Epithelial cell of alveolus of lung (primary cell): ENCODE data around the gene FAM229B. TPM values are rescaled to one million over a fixed set of nuclear protein-coding genes. Genes with fewer than 3 reads are reported as not detected.

Source experiments
- total RNA-seq: library from RNA; depleted of rRNA; stranded (reverse); fragments of >200 nt; gene quantifications from 2 replicates; pipeline ENCODE4 v1.2.1, GENCODE V29; 2015

The FAM229B gene, protein sequence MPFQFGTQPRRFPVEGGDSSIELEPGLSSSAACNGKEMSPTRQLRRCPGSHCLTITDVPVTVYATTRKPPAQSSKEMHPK
- 4.7 and 18.9 TPM in 2 replicates for total RNA-seq

DNA sequence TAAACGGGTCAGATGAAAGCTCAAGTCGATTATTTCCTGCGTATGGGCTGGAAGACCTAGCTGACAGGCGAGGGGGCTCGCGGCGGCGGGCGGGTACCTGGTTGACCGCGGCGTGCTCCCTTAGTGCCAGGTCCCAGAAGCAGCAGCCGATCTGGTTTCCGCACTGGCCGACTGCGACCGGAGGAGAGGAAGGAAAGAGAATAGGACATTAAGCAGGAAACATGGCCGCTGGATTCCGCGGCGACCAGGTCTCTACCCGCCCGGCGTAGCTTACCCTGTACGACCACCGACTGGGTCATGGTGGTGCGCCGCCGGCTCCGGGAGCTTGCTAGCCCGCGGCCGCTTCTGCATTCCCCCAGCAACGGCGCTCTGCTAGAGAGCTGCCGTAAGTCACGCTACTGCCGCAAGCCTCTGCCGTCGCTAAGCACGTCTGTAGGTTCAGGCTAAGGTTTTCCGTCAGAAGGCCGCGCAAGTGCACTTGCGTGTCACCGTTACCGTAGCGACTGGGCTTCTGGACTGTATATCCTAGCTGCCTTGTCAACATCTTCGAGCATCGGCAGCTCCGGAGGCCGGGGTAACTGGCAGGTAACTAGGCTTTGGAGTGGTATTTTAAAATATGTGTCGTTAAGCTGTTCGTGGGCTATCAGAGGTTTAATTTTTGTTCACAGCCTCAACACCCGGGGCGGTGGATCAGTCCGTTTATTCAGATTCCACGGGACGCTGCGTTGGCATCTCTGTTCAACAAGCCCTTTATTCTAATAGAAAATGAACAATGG, at the start of gene FAM229B, which contains the start of gene TUBE1:
Gene FAM229B, plus strand, starts transcription at position 456 of the 776 bp plus-strand sequence. CDS start 11,693 bp downstream, outside the sequence.
Gene TUBE1, minus strand, starts transcription at position 347 of the 776 bp plus-strand sequence. Its CDS starts 48 bp downstream, at position 299.

DNA sequence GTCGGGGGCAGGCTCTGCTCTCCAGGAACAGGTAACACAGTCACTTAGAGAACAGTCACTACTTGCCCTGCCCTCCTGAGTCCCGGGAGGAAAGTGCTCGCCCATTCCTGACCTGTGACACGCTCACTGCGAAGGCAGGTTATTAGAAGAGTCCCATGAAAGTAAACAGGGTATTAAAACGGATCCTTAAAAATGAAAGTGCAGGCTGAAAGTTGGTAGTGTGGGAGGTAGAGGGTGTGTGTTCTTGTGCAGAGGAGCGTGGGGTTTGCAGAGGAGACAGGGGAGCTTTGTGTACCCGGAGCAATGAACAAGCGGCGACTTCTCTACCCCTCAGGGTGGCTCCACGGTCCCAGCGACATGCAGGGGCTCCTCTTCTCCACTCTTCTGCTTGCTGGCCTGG, 33.4 kb upstream of the FAM229B start, which contains the start of gene CCN6:
Gene CCN6, plus strand, starts transcription at position 104 of the 400 bp plus-strand sequence. Its CDS starts 254 bp downstream, at position 358.

Other genes with a start within 250 kb of the FAM229B start
- 45.3 and 61.2 TPM in 2 replicates for gene FYN, start 214.1 kb upstream of the FAM229B start, total RNA-seq
- not detected in 2 replicates for gene CCN6, start 33.5 kb upstream of the FAM229B start, total RNA-seq
- gene TUBE1, start 109 bp upstream of the FAM229B start, total RNA-seq = 16.3 and 21.0 TPM in 2 replicates
- 88.0 and 124 TPM in 2 replicates for gene LAMA4, start 167.0 kb downstream of the FAM229B start, total RNA-seq